NCI-H2081 treated with DMSO at 0.1 percent for 48 hours (cell line): ENCODE data around the gene USF2.
"Not testable (repeated sequence)": the region's sequence is repeated elsewhere in the genome, so short reads cannot be mapped to it uniquely, and the experiment has no call there.

Experiments
- DNase-seq: peaks from one replicate; lab custom pipeline; 2025; lab: John Stamatoyannopoulos, UW

The USF2 gene, protein sequence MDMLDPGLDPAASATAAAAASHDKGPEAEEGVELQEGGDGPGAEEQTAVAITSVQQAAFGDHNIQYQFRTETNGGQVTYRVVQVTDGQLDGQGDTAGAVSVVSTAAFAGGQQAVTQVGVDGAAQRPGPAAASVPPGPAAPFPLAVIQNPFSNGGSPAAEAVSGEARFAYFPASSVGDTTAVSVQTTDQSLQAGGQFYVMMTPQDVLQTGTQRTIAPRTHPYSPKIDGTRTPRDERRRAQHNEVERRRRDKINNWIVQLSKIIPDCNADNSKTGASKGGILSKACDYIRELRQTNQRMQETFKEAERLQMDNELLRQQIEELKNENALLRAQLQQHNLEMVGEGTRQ

DNA sequence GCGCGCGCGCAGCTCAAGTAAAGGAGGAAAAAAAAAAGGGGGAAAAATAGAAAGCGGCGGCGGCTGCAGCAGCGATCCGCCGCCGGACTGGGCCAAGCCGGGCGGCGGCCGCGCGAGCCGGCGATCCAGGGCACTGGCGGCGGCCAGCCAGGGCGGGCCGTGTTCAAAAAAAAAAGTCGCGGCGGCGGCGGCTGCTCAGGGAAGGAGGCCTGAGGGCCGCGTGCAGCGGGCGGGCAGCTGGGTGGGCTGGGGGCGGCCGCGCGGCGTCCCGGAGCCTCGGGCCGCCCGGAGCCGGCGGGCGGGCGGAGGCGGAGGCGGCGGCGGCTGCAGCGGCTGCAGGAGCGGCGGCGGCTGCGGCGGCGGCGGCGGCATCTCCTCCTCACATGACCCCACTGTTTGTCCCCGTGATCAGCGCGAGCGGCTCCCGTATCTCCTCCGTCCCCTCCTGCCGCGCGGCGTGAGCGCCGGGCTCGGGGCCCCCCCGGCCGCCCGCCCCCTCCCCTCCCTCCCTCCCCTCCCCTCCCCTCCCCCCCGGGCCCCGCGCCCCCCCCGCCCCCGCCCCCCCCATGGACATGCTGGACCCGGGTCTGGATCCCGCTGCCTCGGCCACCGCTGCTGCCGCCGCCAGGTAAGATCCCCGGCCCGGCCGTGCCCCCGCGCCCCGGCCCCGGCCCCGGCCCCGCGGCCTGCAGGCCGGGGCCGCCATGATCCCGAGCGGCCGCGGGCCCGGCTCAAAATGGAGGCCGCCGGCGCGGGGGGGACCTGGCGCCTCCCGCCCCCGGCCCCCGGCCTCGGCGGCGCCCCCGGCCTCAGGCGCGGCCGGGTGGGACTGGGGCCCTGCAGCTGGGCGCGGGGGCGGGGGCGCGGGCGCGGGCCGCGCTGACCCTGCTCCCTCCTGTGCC lies at the start of gene USF2:
Gene USF2 (plus strand): TSS at position 427 of the 902 bp plus-strand sequence. CDS start 140 bp downstream, at position 567.
- peak; percentile 27 for DNase-seq

GRCh38 chr19:35219008-35219407 lies 49.8 kb upstream of the USF2 start:
- DNase-seq, result no peak

- DNase-seq, result no peak
These were observed 48.3 kb upstream of the USF2 start for GRCh38 chr19:35220315-35220921.

- DNase-seq, result not testable (repeated sequence)
These were observed 47.7 kb upstream of the USF2 start for GRCh38 chr19:35220973-35221590.

GRCh38 chr19:35222373-35223015 lies 46.3 kb upstream of the USF2 start:
- no peak for DNase-seq

DNA sequence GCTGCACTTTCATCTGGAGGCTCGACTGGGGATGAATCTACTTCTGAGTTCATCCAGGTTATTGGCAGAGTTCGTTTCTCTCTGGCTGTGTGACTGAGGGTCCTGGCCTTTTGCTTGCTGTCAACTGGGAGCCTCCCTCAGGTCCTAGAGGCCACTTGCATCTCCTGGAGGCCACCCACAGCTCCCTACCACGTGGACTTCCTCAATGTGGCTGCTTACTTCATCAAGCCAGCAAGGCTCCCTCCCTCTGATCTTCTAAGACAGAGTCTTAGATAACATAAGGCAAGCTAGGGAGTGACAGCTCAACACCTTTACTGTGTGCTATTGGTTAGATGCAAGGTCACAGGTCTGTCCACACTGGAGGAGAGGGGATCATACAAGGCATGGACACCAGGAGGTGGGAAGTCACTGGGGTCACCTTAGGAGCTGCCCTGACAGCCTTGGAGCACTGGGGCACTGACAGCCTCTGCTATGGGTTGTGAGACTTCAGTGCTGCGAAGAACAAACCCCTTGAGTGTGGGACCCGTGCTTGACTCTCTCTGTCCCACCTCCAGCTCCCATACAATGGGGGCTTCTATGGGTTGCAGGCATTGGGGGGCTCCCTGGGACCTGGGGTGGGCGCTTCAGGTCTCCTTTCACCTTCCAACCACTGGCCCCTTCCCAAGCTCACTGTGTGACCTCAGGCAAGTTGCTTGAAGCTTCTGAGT lies 45.5 kb upstream of the USF2 start:
- DNase-seq, result no peak

GRCh38 chr19:35223862-35224505 lies 44.8 kb upstream of the USF2 start:
- DNase-seq, result no peak

DNA sequence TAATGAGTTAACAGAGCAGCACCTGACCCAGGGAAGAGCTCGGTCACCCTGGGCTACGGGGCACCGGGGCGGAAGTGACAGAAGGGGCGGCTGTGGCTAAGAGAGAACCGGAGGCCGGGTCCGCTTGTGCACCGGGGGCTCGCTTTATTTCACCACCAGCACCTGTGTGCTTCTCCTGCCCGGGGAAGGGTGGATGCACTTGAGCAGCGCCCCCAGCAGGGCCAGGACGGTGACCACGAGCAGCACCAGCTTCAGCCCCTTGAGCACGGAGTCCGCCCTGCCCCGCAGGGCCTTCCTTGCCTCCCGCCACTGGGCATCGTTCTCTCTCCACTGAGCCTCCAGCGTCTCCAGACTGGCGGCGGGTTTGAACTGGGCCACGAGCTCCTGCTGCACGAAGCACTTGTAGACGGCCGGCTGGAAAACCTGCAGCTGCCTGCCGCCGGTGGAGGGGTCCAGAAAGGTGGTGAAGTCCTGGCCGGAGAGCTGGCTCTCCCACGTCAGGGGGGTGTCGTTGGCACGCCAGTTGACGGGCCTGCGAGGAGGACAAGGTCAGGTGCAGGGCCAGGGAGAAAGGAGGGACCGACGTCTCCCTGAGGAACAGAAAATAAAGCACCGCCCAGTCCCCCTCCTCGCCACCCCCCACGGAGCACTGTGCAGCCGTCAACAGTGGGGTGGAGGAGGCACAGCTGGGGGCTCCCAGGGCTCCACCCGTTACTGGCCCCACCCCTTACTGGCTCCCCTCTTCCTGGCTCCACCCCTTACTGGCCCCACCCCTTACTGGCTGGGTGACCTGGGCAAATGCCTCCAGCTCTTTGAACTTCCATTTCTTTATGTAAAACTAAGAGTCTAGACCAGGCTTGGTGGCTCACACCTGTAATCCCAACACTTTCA lies 43.8 kb upstream of the USF2 start:
- DNase-seq, result no peak

DNA sequence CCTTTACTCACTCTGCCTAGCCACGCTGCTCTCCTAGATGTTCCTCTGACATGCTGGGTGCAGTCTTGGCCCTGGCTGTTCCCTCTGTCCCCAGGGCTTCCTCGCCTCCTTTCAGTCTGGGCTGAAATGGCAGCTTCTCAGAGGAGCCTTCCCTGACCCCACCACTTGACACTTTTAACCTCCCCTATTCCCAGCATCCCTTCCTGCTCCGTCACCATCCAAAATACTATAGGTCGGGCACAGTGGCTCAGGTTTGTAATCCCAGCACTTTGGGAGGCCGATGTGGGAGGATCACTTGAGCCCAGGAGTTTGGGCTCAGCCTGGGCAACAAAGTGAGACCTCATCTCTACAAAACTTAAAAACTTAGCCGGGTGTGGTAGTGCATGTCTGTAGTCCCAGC lies 42.8 kb upstream of the USF2 start:
- DNase-seq, result no peak

DNA sequence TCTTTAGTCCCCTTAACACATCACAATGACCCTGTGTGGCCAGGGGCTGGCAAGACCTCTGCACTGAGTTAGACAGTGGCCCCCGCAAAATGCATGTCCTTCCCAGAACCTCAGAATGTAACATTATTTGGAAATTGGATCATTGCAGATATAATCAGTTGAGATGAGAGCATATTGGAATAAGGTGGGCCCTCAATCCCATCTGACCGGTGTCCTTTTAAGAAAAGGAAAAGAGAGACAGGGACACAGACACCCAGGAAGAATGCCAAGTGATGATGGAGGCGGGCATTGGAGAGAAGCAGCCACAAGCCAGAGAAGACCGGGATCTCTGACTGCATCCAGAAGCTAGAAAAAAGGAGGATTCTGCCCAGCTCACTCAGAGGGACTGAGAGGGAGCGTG lies 42.0 kb upstream of the USF2 start:
- no peak for DNase-seq

DNA sequence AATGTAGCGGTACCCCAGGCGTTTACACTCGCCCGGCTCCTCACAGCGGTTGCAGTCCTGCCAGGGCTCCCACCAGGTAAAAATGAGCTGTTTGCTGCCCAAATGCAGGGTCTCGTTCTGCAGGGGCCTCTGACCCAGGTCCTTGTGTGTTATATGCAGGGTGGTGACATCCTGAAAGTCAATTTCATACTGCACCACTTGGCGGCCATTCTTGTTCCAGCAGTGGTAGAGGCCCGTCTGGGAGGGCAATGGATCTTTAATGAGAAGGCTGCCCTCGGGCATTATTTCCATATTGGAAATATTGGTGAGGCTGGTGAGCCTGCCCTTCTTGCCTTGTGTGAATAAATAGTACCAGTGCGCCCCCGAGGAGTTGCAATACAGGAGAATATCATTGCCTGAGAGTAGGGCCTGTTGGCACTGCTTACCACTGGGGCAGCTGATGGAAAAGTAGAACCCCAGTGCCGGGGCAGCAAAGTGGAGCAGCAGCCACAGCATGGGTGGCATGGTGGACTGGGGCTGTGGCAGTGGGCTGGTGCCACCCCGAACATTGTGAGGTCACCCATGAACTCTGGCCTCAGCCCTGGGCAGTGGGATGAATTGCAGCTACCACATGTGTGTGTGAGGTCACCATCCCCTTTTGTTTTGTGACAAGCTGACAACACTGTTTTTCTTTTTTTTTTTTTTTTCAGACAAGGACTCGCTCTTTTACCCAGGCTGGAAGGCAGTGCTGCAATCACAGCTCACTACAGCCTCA lies 40.4 kb upstream of the USF2 start, which contains the start of gene FAM187B:
Gene FAM187B (minus strand): TSS at position 563 of the 754 bp plus-strand sequence. CDS start 59 bp downstream, at position 504.
- DNase-seq, result no peak

GRCh38 chr19:35229601-35230000 lies 39.2 kb upstream of the USF2 start:
- no peak for DNase-seq

DNA sequence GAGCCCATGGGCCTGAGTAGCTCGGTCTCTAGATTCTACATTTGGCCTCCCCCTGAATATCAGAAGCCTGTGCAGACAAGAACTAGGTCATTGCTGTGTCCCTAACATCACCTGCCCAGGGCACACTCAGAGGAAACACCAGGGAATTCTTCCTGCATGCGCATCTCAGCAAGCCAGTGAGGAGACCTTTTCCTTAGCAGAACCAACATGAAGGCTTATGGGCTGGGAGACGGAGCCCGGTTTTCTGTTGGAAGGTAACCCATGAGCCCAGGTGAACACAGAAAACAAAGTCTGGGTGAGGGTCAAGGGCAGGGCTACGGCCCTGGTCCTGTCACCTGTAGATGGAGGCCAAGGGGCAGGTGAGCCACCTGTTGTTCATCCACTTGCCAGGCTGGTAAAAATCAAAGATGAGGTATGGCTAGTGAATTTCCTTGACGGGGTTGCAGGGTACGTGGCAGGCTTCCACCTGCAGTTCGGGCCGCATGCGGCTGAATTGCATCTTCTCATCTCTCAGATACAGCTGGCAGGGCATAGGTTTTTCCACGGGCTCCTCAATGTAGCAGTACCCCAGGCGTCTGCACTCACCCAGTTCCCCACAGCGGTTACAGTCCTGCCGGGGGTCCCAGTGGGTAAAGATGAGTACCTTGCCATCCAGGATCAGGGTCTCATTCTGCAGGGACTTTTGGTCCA lies 36.7 kb upstream of the USF2 start:
- DNase-seq, result no peak

GRCh38 chr19:35232912-35233311 lies 35.9 kb upstream of the USF2 start:
- no peak for DNase-seq

DNA sequence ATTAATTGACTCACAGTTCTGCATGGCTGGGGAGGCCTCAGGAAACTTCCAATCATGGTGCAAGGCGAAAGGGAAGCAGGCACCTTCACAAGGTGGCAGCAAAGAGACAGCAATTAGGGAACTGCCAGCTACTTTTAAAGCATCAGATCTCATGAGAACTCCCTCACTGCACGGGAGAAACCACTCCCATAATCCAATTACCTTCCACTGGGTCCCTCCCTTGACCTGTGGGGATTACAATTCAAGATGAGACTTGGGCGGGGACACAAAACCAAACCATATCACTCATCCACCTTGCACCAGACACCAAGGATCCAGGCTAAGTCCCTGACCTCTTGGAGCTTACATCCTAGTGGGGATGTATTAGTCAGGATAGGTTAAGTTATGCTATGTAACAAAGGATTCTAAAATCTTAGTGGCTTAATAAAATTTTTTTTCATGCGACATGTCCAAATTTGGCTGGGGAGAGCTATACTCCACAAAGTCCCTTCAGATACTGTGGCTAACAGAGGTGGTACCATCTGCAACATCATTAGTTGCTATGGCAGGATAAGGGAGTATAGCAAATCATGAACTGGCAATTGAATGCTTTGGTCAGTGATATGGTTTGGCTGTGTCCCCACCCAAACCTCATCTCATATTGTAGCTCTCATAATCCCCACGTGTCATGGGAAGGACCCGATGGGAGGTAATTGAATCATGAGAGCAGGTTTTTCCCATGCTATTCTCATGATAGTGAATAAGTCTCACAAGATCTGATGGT lies 31.9 kb upstream of the USF2 start:
- DNase-seq, result no peak

GRCh38 chr19:35239597-35239996 lies 29.2 kb upstream of the USF2 start:
- DNase-seq, result not testable (repeated sequence)

- DNase-seq, result no peak
These were observed 28.4 kb upstream of the USF2 start for GRCh38 chr19:35240327-35240726.
